PC-3 (cell line): ENCODE data around the gene WNK2. TPM values are rescaled to one million over a fixed set of nuclear protein-coding genes. Genes with fewer than 3 reads are reported as not detected.

Experiments used
- ATAC-seq: fragments of 200-7000 bp; cut with Tn5 transposase; 2 replicates; pipeline ENCODE4 v1.9.1; 2020; ENCODE audit warnings: mild to moderate bottlenecking, moderate library complexity
- BruUV-seq: library from RNA; stranded (reverse); fragments of 400-500 nt; replicated peaks from 2 replicates; lab custom pipeline; 2021; lab: Mats Ljungman, UMichigan
- CTCF ChIA-PET: fragments of 300-600 bp; sonication (Branson Sonifier 250); formaldehyde crosslinking; loops from one replicate; lab custom pipeline; 2022; ENCODE audit warnings: antibody characterized with exemption; lab: Charles Lee
- POLR2A ChIA-PET: fragments of 300-600 bp; sonication (Branson Sonifier 250); formaldehyde crosslinking; loops from one replicate; lab custom pipeline; 2022; ENCODE audit warnings: antibody characterized with exemption; ENCODE audit not compliant: unreplicated experiment; lab: Charles Lee
- DNase-seq: peaks from one replicate; pipeline ENCODE4 v3.0.0-alpha.2; 2015
- H2AFZ ChIP-seq: fragments of 300-600 bp; sonication (generic); 2 replicates; pipeline ENCODE4 v1.6.0; 2016; ENCODE audit warnings: antibody characterized with exemption, low read length
- H3F3A ChIP-seq: fragments of 300-600 bp; sonication (generic); one replicate; pipeline ENCODE4 v1.6.0; 2017; ENCODE audit warnings: antibody characterized with exemption, low read length, control low read depth, mild to moderate bottlenecking; ENCODE audit not compliant: unreplicated experiment
- H3K27ac ChIP-seq: fragments of 300-600 bp; sonication (generic); 2 replicates; pipeline ENCODE4 v1.5.1; 2016; ENCODE audit warnings: mild to moderate bottlenecking, low read length
- H3K27me3 ChIP-seq: fragments of 300-600 bp; sonication (generic); 2 replicates; pipeline ENCODE4 v1.6.1; 2016; ENCODE audit warnings: low read length, mixed read lengths
- H3K36me3 ChIP-seq: fragments of 300-600 bp; sonication (generic); 2 replicates; pipeline ENCODE4 v1.6.1; 2016; ENCODE audit warnings: low read depth, mixed run types, low read length, mixed read lengths
- H3K4me1 ChIP-seq: fragments of 300-600 bp; sonication (generic); 2 replicates; pipeline ENCODE4 v1.5.1; 2016; ENCODE audit warnings: low read length; ENCODE audit not compliant: insufficient read depth
- H3K4me2 ChIP-seq: fragments of 300-600 bp; sonication (generic); 2 replicates; pipeline ENCODE4 v1.6.0; 2016; ENCODE audit warnings: low read length
- H3K4me3 ChIP-seq: fragments of 300-600 bp; sonication (generic); 2 replicates; pipeline ENCODE4 v1.5.1; 2016; ENCODE audit warnings: mild to moderate bottlenecking, low read length, mixed read lengths
- H3K79me2 ChIP-seq: fragments of 300-600 bp; sonication (generic); 2 replicates; pipeline ENCODE4 v1.6.1; 2017; ENCODE audit warnings: low read length, mixed read lengths
- H3K9ac ChIP-seq: fragments of 300-600 bp; sonication (generic); 2 replicates; pipeline ENCODE4 v1.6.0; 2016; ENCODE audit warnings: mild to moderate bottlenecking, low read length
- H3K9me2 ChIP-seq: fragments of 300-600 bp; sonication (generic); replicated peaks from 2 replicates; pipeline ENCODE4 v1.6.1; 2016; ENCODE audit warnings: mixed run types, low read length, mixed read lengths
- H3K9me3 ChIP-seq: fragments of 300-600 bp; sonication (generic); 2 replicates; pipeline ENCODE4 v1.6.1; 2016; ENCODE audit warnings: low read length, mixed read lengths
- H4K20me1 ChIP-seq: fragments of 300-600 bp; sonication (generic); 2 replicates; pipeline ENCODE4 v1.6.1; 2016; ENCODE audit warnings: low read length, mixed read lengths
- EZH2 ChIP-seq: fragments of 300-600 bp; sonication (generic); IDR thresholded peaks from one replicate; pipeline ENCODE4 v1.6.1; 2017; ENCODE audit warnings: antibody characterized with exemption, mild to moderate bottlenecking, low read length; ENCODE audit not compliant: unreplicated experiment
- EZH2phosphoT487 ChIP-seq: fragments of 300-600 bp; sonication (generic); IDR thresholded peaks from 2 replicates; pipeline ENCODE4 v1.6.1; 2018; ENCODE audit warnings: mild to moderate bottlenecking, antibody characterized with exemption, low read length, borderline replicate concordance
- intact Hi-C: fragments of 100-400 bp; cut with micrococcal nuclease; formaldehyde crosslinking; loops from 2 replicates; pipeline ENCODE4 v1.9.0; 2023
- total RNA-seq: library from RNA; depleted of rRNA; stranded (reverse); fragments of >200 nt; gene quantifications from 2 replicates; pipeline ENCODE4 v1.2.3, GENCODE V29; 2014
- TF ChIP-seq, protein P1 (sequence below): fragments of 300-600 bp; sonication (generic); conservative IDR thresholded peaks from 2 replicates; pipeline ENCODE4 v1.5.1; 2017; ENCODE audit warnings: antibody characterized with exemption, low read depth, mild to moderate bottlenecking, low read length

WNK2 gene
- total RNA-seq, 1 experiment from 2014 or later: 11.7 TPM

DNA sequence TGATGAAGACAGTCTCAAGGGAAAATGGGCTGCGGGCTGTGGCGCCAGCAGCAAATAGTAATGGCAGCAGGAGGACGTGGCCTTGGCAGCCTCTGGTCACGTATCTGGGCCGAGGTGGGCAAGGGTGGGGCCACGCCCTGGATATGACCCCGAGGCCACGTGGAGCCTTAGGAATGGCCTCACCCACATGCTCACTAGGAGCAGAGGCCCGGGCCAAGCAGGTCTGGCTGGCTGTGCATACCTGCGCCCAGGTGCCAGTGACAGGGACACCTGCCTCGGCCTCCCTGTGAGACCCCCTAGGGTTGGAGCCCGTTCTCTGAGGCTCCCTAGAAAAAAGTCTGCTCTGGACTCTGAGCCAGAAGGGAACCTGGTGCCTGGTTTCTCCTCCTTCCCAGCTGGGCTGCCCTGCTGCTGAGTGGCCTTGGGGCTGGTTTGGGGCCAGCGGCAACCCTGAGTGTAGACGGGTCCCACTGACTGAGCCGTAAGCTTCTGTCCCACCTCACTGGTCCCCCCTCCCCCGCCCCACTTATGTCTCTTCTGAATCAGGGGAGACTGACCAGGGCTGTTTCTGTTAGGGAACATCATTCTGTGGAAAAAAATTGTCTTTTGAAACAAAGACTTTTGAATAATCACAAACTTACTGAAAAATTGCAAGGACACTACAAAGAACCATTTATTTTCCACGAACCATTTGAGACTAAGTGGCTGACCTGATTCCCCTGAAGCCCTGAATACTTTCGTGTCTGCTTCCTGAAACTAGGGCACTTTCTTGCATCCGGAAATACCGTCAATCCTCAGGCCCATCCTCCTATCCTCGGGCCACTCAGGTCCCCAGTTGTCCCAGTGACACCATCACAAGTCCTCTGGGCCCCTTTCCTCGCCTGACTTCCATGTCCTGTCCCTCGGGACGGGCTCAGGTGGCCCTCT is 60.8 kb downstream of the WNK2 start:
- H3K9me3 ChIP-seq: no peaks in the 10 kb centered on the region
- intact Hi-C loops: no loop called here
- H3K4me1 ChIP-seq: no peaks in the 10 kb centered on the region
- ATAC-seq (no peak), DNase-seq (no peak)
- H3K9ac ChIP-seq: no peak overlapping the region
- no peaks in the 10 kb centered on the region for H3K79me2 ChIP-seq
- ChIA-PET CTCF (no interaction called here), POLR2A (no interaction called here)
- H3K9me2 ChIP-seq: no peaks in the 10 kb centered on the region
- H3F3A ChIP-seq: no peaks in the 10 kb centered on the region
- H3K36me3 ChIP-seq: no peaks in the 10 kb centered on the region
- no peak overlapping the region for H2AFZ ChIP-seq
- TF ChIP-seq, protein P1, sequence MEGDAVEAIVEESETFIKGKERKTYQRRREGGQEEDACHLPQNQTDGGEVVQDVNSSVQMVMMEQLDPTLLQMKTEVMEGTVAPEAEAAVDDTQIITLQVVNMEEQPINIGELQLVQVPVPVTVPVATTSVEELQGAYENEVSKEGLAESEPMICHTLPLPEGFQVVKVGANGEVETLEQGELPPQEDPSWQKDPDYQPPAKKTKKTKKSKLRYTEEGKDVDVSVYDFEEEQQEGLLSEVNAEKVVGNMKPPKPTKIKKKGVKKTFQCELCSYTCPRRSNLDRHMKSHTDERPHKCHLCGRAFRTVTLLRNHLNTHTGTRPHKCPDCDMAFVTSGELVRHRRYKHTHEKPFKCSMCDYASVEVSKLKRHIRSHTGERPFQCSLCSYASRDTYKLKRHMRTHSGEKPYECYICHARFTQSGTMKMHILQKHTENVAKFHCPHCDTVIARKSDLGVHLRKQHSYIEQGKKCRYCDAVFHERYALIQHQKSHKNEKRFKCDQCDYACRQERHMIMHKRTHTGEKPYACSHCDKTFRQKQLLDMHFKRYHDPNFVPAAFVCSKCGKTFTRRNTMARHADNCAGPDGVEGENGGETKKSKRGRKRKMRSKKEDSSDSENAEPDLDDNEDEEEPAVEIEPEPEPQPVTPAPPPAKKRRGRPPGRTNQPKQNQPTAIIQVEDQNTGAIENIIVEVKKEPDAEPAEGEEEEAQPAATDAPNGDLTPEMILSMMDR: no peak
- TF ChIP-seq EZH2phosphoT487 (no peak), EZH2 (no peak)
- no peak overlapping the region for H3K4me3 ChIP-seq
- no TSS peak for BruUV-seq
- H3K27ac ChIP-seq: no peak overlapping the region
- H3K4me2 ChIP-seq: no peak overlapping the region
- no peaks in the 10 kb centered on the region for H4K20me1 ChIP-seq
- no peaks in the 10 kb centered on the region for H3K27me3 ChIP-seq

DNA sequence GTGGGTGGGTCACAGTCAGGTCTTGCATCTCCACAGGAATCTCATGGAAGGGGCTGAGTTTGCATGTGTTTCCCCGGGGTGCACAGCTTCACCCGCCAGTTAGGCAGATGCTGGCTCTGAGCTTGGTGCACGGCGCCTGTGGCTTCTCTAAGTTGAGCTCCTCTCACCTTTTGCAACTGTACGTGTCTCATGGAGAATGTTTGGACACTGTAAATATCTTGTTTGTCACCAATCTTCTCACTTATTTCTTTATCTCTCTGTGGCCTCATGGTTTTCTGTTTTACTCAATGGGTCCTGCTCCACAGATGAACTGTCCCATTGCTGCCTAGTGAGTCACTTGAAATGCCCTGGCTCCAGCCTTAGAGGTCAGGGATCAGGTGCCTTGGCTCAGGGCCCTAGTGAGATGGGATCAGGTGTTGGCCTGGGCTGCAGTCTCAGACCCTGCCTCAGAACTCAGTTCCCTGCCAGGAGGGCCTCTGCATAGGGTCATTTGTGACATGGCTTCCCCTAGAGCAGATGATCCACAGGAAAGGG is 61.6 kb downstream of the WNK2 start:
- Histone ChIP-seq H3K4me1 (no peaks in the 10 kb centered on the region), H3K4me2 (no peak overlapping the region), H3K4me3 (no peak overlapping the region), H3K9me2 (no peaks in the 10 kb centered on the region), H3K79me2 (no peaks in the 10 kb centered on the region), H3K9ac (no peak overlapping the region), H2AFZ (no peak overlapping the region), H3K27me3 (no peaks in the 10 kb centered on the region), H3F3A (no peaks in the 10 kb centered on the region), H4K20me1 (no peaks in the 10 kb centered on the region), H3K9me3 (no peaks in the 10 kb centered on the region), H3K27ac (no peak overlapping the region), H3K36me3 (no peaks in the 10 kb centered on the region)
- TF ChIP-seq EZH2 (no peak), EZH2phosphoT487 (no peak)
- TF ChIP-seq, protein P1: no peak
- ChIA-PET CTCF (no interaction called here), POLR2A (no interaction called here)
- ATAC-seq: no peak
- BruUV-seq: no TSS peak
- intact Hi-C loops: no loop called here
- DNase-seq: no peak

DNA sequence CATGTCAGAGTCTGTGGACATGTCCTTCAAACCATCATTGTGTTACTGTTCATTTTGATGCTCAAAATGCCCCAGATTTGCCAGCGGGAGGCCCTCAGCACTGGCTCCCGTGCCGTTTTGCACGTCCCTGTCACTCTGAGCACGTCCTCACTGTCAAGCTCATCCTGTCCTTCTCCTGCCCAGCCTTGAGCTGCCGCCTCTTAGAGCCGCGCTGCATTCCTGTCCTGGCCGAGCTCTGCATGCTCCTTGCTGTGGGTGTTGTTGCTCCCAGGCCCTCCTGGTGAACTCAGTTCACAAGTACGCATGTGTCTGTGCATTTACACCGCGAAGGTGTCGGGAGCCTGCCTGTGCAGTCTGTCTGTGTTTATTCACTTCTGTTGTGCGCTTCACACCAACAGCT is 62.2 kb downstream of the WNK2 start:
- intact Hi-C loops: no loop called here
- H3K9ac ChIP-seq: no peak overlapping the region
- no peaks in the 10 kb centered on the region for H3K27me3 ChIP-seq
- H3K9me3 ChIP-seq: no peaks in the 10 kb centered on the region
- H3K4me1 ChIP-seq: no peaks in the 10 kb centered on the region
- no peak overlapping the region for H2AFZ ChIP-seq
- ATAC-seq (no peak), DNase-seq (no peak)
- no peaks in the 10 kb centered on the region for H3K36me3 ChIP-seq
- ChIA-PET CTCF (no interaction called here), POLR2A (no interaction called here)
- H3K9me2 ChIP-seq: no peaks in the 10 kb centered on the region
- no peak overlapping the region for H3K4me3 ChIP-seq
- no peak overlapping the region for H3K27ac ChIP-seq
- TF ChIP-seq, protein P1: no peak
- no peak for TF ChIP-seq EZH2phosphoT487
- TF ChIP-seq EZH2: no peak
- H3K79me2 ChIP-seq: no peaks in the 10 kb centered on the region
- BruUV-seq: no TSS peak
- no peak overlapping the region for H3K4me2 ChIP-seq
- no peaks in the 10 kb centered on the region for H4K20me1 ChIP-seq
- H3F3A ChIP-seq: no peaks in the 10 kb centered on the region
